ENCODE data around the gene SYNE2.
A peak's percentile ranks its signal among the peaks of the same experiment; 100 is the strongest.

SYNE2 gene

DNA sequence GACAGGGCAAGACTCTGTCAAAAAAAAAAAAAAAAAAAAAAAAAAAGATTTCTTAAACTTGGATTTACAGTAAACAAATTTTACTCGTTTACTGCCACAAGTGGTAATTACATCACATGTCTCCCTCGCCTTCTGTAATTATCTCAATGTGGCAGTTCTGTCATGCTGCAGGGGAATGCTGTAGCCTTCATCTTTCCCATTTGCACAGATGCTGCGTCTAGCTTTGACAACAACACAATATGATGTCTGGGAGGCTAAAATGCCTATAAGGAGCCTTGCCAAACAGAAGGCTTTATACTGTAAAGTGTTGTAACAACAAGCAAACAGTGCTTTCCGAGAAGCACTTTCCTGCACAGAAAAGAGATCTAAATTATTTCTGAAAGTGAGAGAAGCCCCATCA is 392.7 kb downstream of the SYNE2 start:
- TF ChIP-seq CTCF (IDR thresholded peaks at IDR 0.05; ENCODE audit: low read length, missing control alignments): no peak
- DNase-seq (ENCODE audit: low read depth): no peak
- no peak overlapping the region for H3K4me3 ChIP-seq (replicated peaks; ENCODE audit: low read depth, low read length)

- no peak for DNase-seq (ENCODE audit: low read depth)
- H3K4me3 ChIP-seq (replicated peaks; ENCODE audit: low read depth, low read length): no peak overlapping the region
- no peak for TF ChIP-seq CTCF (IDR thresholded peaks at IDR 0.05; ENCODE audit: low read length, missing control alignments)
Observed at GRCh38 chr14:64246688-64247087, 393.9 kb downstream of the SYNE2 start.

DNA sequence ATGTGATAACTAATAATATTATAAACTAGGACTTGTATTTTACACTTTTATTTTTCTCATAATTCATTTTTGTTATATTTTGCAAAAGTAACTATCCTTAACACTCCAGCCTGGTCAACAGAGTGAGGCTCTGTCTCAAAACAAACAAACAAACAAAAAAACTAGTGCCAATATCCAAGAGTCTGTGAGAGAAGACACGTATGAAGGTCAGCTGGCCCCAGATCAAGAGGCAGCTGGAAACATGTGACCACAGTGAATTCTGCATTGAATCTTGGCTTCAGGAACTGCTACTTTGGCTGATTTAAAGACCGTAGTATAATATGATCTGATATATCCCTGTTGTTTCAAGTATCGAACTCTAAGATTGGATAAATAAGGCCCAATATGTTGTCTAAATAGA is 394.4 kb downstream of the SYNE2 start:
- no peak overlapping the region for H3K4me3 ChIP-seq (replicated peaks; ENCODE audit: low read depth, low read length)
- TF ChIP-seq CTCF (IDR thresholded peaks at IDR 0.05; ENCODE audit: low read length, missing control alignments): no peak
- DNase-seq (ENCODE audit: low read depth): no peak

DNA sequence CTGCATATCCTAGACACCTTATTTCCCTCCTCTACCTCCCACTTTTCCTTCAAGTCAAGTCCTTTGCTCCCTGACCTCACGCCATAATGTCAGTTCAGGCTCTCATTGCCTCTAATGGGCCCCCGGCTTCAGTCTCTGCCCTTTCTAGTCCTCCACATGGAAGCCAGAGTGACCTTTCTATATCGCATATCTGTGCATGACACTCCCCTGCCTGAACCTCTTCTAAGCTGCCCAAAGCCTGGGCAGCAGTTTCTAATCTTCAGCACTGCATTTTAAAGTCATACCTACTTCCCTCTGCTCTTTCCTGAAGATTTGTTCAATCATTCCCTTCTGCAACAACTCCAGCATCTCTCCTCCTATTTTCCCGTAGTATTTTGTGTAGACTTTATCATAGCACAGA is 395.9 kb downstream of the SYNE2 start:
- DNase-seq (ENCODE audit: low read depth): no peak
- no peak for TF ChIP-seq CTCF (IDR thresholded peaks at IDR 0.05; ENCODE audit: low read length, missing control alignments)
- H3K4me3 ChIP-seq (replicated peaks; ENCODE audit: low read depth, low read length): no peak overlapping the region

GRCh38 chr14:64249363-64249762 is 396.6 kb downstream of the SYNE2 start:
- TF ChIP-seq CTCF (IDR thresholded peaks at IDR 0.05; ENCODE audit: low read length, missing control alignments): no peak
- peak; percentile 77 for DNase-seq (ENCODE audit: low read depth)
- no peak overlapping the region for H3K4me3 ChIP-seq (replicated peaks; ENCODE audit: low read depth, low read length)

DNA sequence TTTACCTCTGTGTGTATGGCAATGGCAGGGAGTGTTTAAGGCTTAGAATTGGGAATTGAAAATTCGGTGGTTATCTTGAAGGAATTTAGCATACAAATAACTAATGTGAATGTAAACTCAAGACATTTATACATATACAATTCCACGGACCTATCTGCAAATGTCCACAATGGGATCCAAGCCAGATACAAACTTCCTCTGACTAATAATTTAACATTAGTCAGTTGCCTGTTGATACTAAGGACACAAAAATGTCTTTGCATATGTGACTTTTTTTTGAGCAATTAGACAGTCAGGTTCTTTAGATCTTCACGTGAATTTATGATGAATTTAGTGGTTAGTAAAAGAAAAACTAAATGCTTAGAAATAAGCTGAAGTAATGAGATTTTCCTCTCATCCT is 400.9 kb downstream of the SYNE2 start:
- TF ChIP-seq CTCF (IDR thresholded peaks at IDR 0.05; ENCODE audit: low read length, missing control alignments): no peak
- DNase-seq (ENCODE audit: low read depth): peak; percentile 60
- H3K4me3 ChIP-seq (replicated peaks; ENCODE audit: low read depth, low read length): no peak overlapping the region

GRCh38 chr14:64255756-64256155 is 403.0 kb downstream of the SYNE2 start:
- H3K4me3 ChIP-seq (replicated peaks; ENCODE audit: low read depth, low read length): no peak overlapping the region
- DNase-seq (ENCODE audit: low read depth): no peak
- TF ChIP-seq CTCF (IDR thresholded peaks at IDR 0.05; ENCODE audit: low read length, missing control alignments): no peak
